Neural cell (in vitro differentiated cells): ENCODE results near the gene SLC66A1.

Source experiments
- CTCF ChIP-seq: fragments of 450-650 bp; IDR thresholded peaks from 2 replicates; pipeline ENCODE4 v1.5.1; 2014; ENCODE audit warnings: antibody characterized with exemption, mild to moderate bottlenecking, moderate library complexity; ENCODE audit not compliant: poor library complexity, severe bottlenecking
- EP300 ChIP-seq: fragments of 450-650 bp; conservative IDR thresholded peaks from 2 replicates; pipeline ENCODE4 v1.6.1; 2014; ENCODE audit warnings: antibody characterized with exemption, mild to moderate bottlenecking, moderate library complexity; ENCODE audit not compliant: poor library complexity, severe bottlenecking
- EZH2 ChIP-seq: fragments of 200-600, 300-800 bp; shearing (Covaris generic), sonication (generic); IDR thresholded peaks from 2 replicates; pipeline ENCODE4 v1.6.1; 2014; ENCODE audit warnings: antibody characterized with exemption, low read length, borderline replicate concordance, mild to moderate bottlenecking; ENCODE audit not compliant: insufficient read depth, poor library complexity, severe bottlenecking
- POLR2AphosphoS5 ChIP-seq: IDR thresholded peaks from 2 replicates; pipeline ENCODE4 v1.6.1; 2012
- RAD21 ChIP-seq: fragments of 450-650 bp; conservative IDR thresholded peaks from 2 replicates; pipeline ENCODE4 v1.6.1; 2014; ENCODE audit warnings: antibody characterized with exemption, mild to moderate bottlenecking, moderate library complexity
- SMC3 ChIP-seq: fragments of 450-650 bp; conservative IDR thresholded peaks from 2 replicates; pipeline ENCODE4 v1.6.1; 2014; ENCODE audit warnings: antibody characterized with exemption, mild to moderate bottlenecking, moderate library complexity; ENCODE audit not compliant: poor library complexity

DNA sequence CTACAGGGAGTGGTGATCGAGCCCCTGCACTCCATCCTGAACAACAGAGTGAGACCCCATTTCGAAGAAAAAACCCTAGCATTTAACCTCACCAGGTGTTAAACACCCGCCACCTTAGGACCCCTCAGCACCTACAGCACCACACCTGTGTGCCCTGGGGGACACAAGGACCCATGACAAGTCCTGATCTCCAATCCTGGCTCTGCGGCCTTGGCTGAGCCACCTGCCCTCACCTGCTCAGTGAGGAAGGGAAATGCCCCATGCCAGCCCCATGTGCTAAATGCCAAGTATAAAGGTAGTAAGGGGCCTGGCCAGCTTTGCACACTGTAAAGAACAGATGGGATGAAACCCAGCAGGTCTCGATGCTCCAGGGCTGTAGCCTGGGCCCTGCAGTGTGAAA, 49.4 kb upstream of the SLC66A1 start:
- TF ChIP-seq EZH2: no peak
- no peak for TF ChIP-seq CTCF
- TF ChIP-seq POLR2AphosphoS5: no peak
- TF ChIP-seq EP300: no peak
- TF ChIP-seq RAD21: no peak
- TF ChIP-seq SMC3: no peak
